Measurements from ENCODE around the gene RBFOX2. TPM values are rescaled to one million over a fixed set of nuclear protein-coding genes. Genes with fewer than 3 reads are reported as not detected.

The RBFOX2 gene
- total and polyA plus RNA-seq, 12 donors, result 15.7 to 86.6 (median 69.8) TPM

- no peaks in the 10 kb centered on the region for H3K27me3 ChIP-seq
- no peak overlapping the region for H3K4me3 ChIP-seq
- intact Hi-C loops (cut with DNase I), result no loop called here
- H3K27ac ChIP-seq, result no peak overlapping the region
- no peaks in the 10 kb centered on the region for H3K36me3 ChIP-seq (replicated peaks in 1 of 2)
- TF ChIP-seq, protein P1, sequence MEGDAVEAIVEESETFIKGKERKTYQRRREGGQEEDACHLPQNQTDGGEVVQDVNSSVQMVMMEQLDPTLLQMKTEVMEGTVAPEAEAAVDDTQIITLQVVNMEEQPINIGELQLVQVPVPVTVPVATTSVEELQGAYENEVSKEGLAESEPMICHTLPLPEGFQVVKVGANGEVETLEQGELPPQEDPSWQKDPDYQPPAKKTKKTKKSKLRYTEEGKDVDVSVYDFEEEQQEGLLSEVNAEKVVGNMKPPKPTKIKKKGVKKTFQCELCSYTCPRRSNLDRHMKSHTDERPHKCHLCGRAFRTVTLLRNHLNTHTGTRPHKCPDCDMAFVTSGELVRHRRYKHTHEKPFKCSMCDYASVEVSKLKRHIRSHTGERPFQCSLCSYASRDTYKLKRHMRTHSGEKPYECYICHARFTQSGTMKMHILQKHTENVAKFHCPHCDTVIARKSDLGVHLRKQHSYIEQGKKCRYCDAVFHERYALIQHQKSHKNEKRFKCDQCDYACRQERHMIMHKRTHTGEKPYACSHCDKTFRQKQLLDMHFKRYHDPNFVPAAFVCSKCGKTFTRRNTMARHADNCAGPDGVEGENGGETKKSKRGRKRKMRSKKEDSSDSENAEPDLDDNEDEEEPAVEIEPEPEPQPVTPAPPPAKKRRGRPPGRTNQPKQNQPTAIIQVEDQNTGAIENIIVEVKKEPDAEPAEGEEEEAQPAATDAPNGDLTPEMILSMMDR (IDR thresholded peaks at IDR 0.05), result no peak
- TF ChIP-seq POLR2A (IDR thresholded peaks at IDR 0.05), result no peak
- no peaks in the 10 kb centered on the region for H3K9me3 ChIP-seq (replicated peaks in 1 of 3)
- DNase-seq, result no peak
- peaks cover 17 to 56% of the 10 kb centered on the region in 2 donors for H3K4me1 ChIP-seq (replicated peaks in 1 of 2)
- 63 to 71% (median 66%) methylated on average over 4 of the region's 4 CpGs for WGBS, 4 donors
These were observed 16.3 kb downstream of the RBFOX2 start for GRCh38 chr22:36012332-36012731.

- intact Hi-C loops (cut with DNase I), result no loop called here
- H3K4me1 ChIP-seq (replicated peaks in 1 of 2), result peaks cover 5 to 41% of the 10 kb centered on the region in 2 donors
- no peak overlapping the region for H3K27ac ChIP-seq
These were observed 17.7 kb downstream of the RBFOX2 start for GRCh38 chr22:36010882-36011281.

DNA sequence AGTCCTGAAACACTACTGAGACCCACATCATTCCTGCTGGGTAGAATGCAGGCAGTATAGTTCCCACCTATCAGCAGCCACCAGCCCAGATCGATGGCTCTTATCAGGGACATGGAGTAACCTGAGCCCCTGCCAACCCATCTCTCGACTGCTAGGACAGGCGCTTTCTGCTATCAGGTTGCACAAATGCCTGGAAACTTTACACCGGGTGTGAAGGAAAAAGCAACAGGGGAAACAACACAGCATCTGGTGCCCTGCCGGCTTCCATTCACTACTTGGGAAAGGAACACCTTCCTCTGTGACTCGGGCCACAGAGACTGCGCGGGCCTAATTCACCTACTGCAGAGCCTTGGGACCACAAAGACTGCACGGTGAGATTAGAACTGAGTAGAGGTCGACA lies 18.5 kb downstream of the RBFOX2 start:
- peaks cover 0 to 34% of the 10 kb centered on the region in 2 donors for H3K4me1 ChIP-seq (replicated peaks in 1 of 2)
- no peaks in the 10 kb centered on the region for H3K9me3 ChIP-seq (replicated peaks in 1 of 3)
- H3K4me3 ChIP-seq, result no peak overlapping the region
- WGBS, 4 donors, result 64 to 75% (median 68%) methylated on average over 10 of the region's 10 CpGs
- H3K36me3 ChIP-seq (replicated peaks in 1 of 2), result no peaks in the 10 kb centered on the region
- H3K27me3 ChIP-seq, result no peaks in the 10 kb centered on the region
- DNase-seq, result no peak
- no peak overlapping the region for H3K27ac ChIP-seq
- intact Hi-C loops (cut with DNase I), result no loop called here
- TF ChIP-seq POLR2A (IDR thresholded peaks at IDR 0.05), result no peak
- TF ChIP-seq, protein P1 (IDR thresholded peaks at IDR 0.05), result no peak

More at GRCh38 chr22:36010882-36011281, 17.7 kb downstream of the RBFOX2 start:
- H3K4me3 ChIP-seq, result no peak overlapping the region
- 34 to 70% (median 56%) methylated on average over 2 of the region's 2 CpGs for WGBS, 4 donors
- TF ChIP-seq, protein P1 (IDR thresholded peaks at IDR 0.05), result no peak
- no peak for TF ChIP-seq POLR2A (IDR thresholded peaks at IDR 0.05)
- no peak for DNase-seq
- no peaks in the 10 kb centered on the region for H3K9me3 ChIP-seq (replicated peaks in 1 of 3)
- H3K36me3 ChIP-seq (replicated peaks in 1 of 2), result no peaks in the 10 kb centered on the region
- H3K27me3 ChIP-seq, result no peaks in the 10 kb centered on the region

- intact Hi-C loops (cut with DNase I), result no loop called here
- no peak for DNase-seq
- H3K27ac ChIP-seq, result no peak overlapping the region
- peaks cover 0 to 30% of the 10 kb centered on the region in 2 donors for H3K4me1 ChIP-seq (replicated peaks in 1 of 2)
- H3K27me3 ChIP-seq, result no peaks in the 10 kb centered on the region
- WGBS, 4 donors, result 54 to 61% (median 58%) methylated on average over 3 of the region's 3 CpGs
- no peak for TF ChIP-seq POLR2A (IDR thresholded peaks at IDR 0.05)
- TF ChIP-seq, protein P1 (IDR thresholded peaks at IDR 0.05), result no peak
- H3K4me3 ChIP-seq, result no peak overlapping the region
- H3K36me3 ChIP-seq (replicated peaks in 1 of 2), result no peaks in the 10 kb centered on the region
- H3K9me3 ChIP-seq (replicated peaks in 1 of 3), result no peaks in the 10 kb centered on the region
These were observed 19.5 kb downstream of the RBFOX2 start for GRCh38 chr22:36009085-36009484.

Measured in adrenal gland (tissue), 12 donors.